Central memory CD8-positive, alpha-beta T cell (primary cell): ENCODE data around the gene SUV39H1.
"Not testable (repeated sequence)": the region's sequence is repeated elsewhere in the genome, so short reads cannot be mapped to it uniquely, and the experiment has no call there.

Source experiments
- ATAC-seq: fragments of 150-1000 bp; cut with Tn5 transposase; replicated peaks from 2 replicates; pipeline ENCODE4 v1.10.0; 2022; ENCODE audit warnings: mild to moderate bottlenecking, moderate FRiP score, moderate number of reproducible peaks; ENCODE audit not compliant: poor library complexity, severe bottlenecking; ENCODE audit errors: extremely low read depth
- DNase-seq, 2 donors: peaks; one replicate each; pipeline ENCODE4 v3.0.0; 2021; ENCODE audit warnings: low spot score in 2 of 2
- H3K27ac Mint-ChIP-seq: one replicate; pipeline ENCODE4 v1.8.0; 2022; ENCODE audit warnings: low read depth, mild to moderate bottlenecking, moderate library complexity, mixed read lengths
- H3K27me3 Mint-ChIP-seq: one replicate; pipeline ENCODE4 v1.8.0; 2022; ENCODE audit warnings: mixed read lengths
- H3K36me3 Mint-ChIP-seq: one replicate; pipeline ENCODE4 v1.8.0; 2022; ENCODE audit warnings: mild to moderate bottlenecking, moderate library complexity, mixed read lengths; ENCODE audit not compliant: insufficient read depth
- H3K4me1 Mint-ChIP-seq: one replicate; pipeline ENCODE4 v1.8.0; 2022; ENCODE audit warnings: mixed read lengths
- H3K4me3 Mint-ChIP-seq: one replicate; pipeline ENCODE4 v1.8.0; 2022; ENCODE audit warnings: mild to moderate bottlenecking, moderate library complexity, mixed read lengths
- H3K9me3 Mint-ChIP-seq: one replicate; pipeline ENCODE4 v1.8.0; 2022; ENCODE audit warnings: mixed read lengths

SUV39H1 gene

DNA sequence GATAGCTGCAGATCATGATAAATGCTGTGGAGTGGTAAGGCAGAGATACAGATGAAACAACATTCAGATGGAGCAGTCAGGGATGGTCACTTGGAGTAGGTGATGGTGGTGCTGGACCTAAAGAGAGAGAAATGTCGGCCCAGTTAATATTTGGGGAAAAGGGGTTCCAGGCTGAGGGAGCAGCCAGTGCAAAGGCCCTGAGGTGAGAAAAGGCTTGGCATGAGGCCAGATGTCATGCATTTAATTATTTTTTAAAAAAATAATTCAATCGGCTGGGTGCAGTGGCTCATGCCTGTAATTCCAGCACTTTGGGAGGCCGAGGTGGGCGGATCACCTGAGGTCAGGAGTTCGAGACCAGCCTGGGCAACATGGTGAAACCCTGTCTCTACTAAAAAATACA, 4.8 kb upstream of the SUV39H1 start:
- H3K4me3 Mint-ChIP-seq, H3K9me3 Mint-ChIP-seq, H3K27me3 Mint-ChIP-seq, H3K27ac Mint-ChIP-seq, ATAC-seq, DNase-seq: not testable (repeated sequence)
- H3K4me1 Mint-ChIP-seq, result peaks cover 28% of the 10 kb centered on the region
- H3K36me3 Mint-ChIP-seq, result peaks cover 28% of the 10 kb centered on the region

DNA sequence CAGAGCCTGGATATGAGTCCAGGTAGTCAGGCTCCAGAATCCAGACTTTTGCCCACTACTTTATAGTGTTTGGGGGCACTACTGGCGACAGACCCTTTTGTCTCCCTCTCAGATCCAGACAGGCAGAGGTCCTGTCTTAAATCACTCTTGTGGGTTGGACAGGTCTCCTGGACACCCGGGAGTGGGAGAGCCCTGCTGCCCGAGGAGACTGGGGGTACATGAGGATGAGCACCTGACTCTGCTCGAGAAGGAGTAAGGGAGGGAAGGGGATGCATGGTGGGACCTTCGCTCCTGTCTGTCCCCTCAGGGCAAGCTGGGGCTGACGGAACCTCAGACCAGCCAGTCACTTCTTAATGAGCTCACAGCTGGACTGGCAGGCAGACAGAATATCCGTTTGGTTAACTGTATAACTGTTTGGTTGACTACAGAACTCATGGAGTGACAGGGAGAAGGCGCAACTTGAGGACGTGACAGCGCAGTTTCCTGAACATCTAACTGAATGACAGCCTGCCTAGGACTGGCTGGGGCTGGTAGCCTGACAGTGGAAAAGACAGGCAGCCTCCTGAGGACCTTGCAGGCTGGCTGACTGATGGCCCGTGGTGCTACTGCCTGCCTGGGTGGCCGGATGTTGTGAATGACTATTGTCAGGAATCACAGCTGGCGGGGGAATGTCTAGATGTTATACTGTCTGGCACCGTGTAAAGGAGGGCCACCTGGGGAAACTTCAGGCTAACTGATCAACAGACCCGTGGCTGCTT, 1.6 kb upstream of the SUV39H1 start:
- H3K4me1 Mint-ChIP-seq, result peaks cover 19% of the 10 kb centered on the region
- no peaks in the 10 kb centered on the region for H3K27me3 Mint-ChIP-seq
- peak overlapping the region; percentile 88 for H3K4me3 Mint-ChIP-seq
- ATAC-seq (no peak), DNase-seq (no peak)
- peaks cover 27% of the 10 kb centered on the region for H3K36me3 Mint-ChIP-seq
- no peaks in the 10 kb centered on the region for H3K9me3 Mint-ChIP-seq
- peak overlapping the region; percentile 98 for H3K27ac Mint-ChIP-seq

DNA sequence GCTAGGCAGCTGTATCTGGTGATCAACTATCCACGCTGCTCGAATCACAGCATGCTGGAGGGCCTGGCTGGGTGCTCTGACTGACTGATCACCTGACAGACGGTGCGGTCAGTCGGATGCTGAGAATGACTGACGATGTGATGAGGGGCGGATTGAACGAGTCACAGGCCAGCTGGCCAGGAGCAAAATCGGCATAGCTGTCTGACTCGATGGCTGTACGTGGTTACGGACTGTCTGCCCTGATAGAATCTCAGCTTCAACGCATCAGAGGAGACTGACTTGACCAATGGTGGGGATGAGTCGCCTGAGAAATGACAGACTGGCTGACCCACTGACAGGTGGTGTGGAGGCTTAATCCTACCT, 1.0 kb upstream of the SUV39H1 start:
- no peak for DNase-seq
- peak overlapping the region; percentile 98 for H3K27ac Mint-ChIP-seq
- H3K4me1 Mint-ChIP-seq, result peaks cover 19% of the 10 kb centered on the region
- H3K4me3 Mint-ChIP-seq, result peak overlapping the region; percentile 88
- no peaks in the 10 kb centered on the region for H3K27me3 Mint-ChIP-seq
- ATAC-seq, result no peak
- H3K36me3 Mint-ChIP-seq, result peaks cover 24% of the 10 kb centered on the region
- H3K9me3 Mint-ChIP-seq, result no peaks in the 10 kb centered on the region

DNA sequence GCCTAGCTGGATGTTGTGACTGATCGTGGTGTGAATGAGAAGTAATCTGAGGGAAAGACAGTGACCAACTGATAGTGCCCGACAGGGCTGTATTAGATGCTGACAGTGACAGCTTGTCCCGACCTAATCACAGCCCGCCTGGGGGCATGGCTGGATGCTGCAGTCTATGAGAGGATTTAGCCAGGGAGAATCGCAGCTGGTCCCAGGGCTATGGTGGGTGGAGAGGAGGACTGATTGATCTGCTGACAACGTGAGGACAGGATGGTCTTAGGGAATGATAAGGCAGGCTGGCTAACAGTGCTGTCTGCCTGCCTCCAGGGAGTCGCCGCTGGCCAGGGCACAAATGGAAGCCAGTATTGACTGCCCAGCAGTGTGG, 621 bp upstream of the SUV39H1 start:
- DNase-seq (no peak), ATAC-seq (peak; percentile 2)
- Mint-ChIP-seq H3K4me1 (peaks cover 19% of the 10 kb centered on the region), H3K4me3 (peak overlapping the region; percentile 88), H3K36me3 (peaks cover 22% of the 10 kb centered on the region), H3K27me3 (no peaks in the 10 kb centered on the region), H3K27ac (peak overlapping the region; percentile 98), H3K9me3 (no peaks in the 10 kb centered on the region)

DNA sequence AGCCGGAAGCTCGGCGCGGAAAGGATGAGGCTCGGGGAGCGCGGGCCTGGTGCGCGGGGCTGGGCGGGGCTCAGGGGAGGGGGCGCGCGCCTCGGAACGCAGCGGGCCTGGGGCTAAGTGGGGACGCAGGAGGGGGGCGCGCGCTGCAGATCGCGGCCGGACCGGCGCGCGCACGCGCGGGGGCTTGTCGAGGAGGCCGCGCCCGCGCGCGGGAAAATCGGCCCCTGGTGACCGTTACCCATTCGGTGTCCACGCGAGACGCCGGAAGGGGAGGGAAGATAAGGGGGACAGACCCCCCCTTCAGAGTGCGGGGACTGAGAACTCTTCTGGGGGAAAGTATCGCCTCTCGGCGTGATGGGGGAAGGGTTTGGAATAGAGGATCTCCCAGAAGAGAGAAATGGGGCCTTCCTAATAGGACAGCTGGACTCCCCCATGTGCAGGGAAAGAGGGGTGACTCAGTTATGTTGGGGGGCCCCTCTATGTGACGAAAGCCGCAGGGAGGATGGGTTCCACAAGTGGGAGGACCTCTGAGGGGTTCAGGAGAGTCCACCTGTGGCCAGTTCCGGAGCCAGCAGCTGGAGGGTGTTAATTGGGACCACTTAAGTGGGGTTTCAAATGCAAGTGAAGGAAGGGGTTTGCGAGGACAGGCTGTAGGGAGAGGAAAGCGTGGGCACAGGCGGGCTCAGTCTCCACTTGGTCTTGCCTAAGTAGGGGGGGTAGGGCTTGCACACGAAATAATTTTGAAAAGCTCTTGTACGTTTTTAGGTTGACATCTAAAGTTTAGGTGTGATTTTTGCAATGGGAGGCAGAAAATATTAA, 584 bp downstream of the SUV39H1 start:
- H3K27me3 Mint-ChIP-seq, result no peaks in the 10 kb centered on the region
- peak overlapping the region; percentile 98 for H3K27ac Mint-ChIP-seq
- ATAC-seq (no peak), DNase-seq (no peak)
- peaks cover 19% of the 10 kb centered on the region for H3K4me1 Mint-ChIP-seq
- no peaks in the 10 kb centered on the region for H3K9me3 Mint-ChIP-seq
- H3K4me3 Mint-ChIP-seq, result peak overlapping the region; percentile 88
- H3K36me3 Mint-ChIP-seq, result peaks cover 18% of the 10 kb centered on the region

DNA sequence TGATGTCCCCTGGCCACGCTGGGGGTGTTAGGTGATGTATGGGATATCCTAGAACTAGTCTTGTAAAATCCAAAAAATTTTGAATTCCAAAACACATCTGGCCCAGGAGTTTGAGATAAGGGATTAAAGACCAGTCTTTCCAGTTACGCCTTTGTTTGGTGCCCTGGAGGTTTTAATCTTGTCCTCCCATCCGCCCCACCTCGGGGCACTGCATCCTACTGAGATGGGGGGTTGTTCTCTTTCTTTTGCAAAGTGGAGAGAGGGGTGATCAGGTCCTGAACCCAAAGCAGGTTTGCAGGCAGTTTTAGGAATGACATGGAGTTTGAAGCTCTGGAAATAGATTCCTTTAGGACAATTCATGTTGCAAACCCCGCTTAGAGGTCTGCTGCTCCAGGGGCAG, 1.8 kb downstream of the SUV39H1 start:
- ATAC-seq, result no peak
- H3K36me3 Mint-ChIP-seq, result peaks cover 18% of the 10 kb centered on the region
- H3K27me3 Mint-ChIP-seq, result no peaks in the 10 kb centered on the region
- DNase-seq, result no peak
- no peaks in the 10 kb centered on the region for H3K9me3 Mint-ChIP-seq
- no peak overlapping the region for H3K4me3 Mint-ChIP-seq
- H3K27ac Mint-ChIP-seq, result no peak overlapping the region
- peaks cover 27% of the 10 kb centered on the region for H3K4me1 Mint-ChIP-seq

DNA sequence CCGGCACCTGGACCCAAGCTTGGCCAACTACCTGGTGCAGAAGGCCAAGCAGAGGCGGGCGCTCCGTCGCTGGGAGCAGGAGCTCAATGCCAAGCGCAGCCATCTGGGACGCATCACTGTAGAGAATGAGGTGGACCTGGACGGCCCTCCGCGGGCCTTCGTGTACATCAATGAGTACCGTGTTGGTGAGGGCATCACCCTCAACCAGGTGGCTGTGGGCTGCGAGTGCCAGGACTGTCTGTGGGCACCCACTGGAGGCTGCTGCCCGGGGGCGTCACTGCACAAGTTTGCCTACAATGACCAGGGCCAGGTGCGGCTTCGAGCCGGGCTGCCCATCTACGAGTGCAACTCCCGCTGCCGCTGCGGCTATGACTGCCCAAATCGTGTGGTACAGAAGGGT, 3.7 kb downstream of the SUV39H1 start:
- peaks cover 38% of the 10 kb centered on the region for H3K4me1 Mint-ChIP-seq
- peaks cover 19% of the 10 kb centered on the region for H3K36me3 Mint-ChIP-seq
- H3K27ac Mint-ChIP-seq, result no peak overlapping the region

DNA sequence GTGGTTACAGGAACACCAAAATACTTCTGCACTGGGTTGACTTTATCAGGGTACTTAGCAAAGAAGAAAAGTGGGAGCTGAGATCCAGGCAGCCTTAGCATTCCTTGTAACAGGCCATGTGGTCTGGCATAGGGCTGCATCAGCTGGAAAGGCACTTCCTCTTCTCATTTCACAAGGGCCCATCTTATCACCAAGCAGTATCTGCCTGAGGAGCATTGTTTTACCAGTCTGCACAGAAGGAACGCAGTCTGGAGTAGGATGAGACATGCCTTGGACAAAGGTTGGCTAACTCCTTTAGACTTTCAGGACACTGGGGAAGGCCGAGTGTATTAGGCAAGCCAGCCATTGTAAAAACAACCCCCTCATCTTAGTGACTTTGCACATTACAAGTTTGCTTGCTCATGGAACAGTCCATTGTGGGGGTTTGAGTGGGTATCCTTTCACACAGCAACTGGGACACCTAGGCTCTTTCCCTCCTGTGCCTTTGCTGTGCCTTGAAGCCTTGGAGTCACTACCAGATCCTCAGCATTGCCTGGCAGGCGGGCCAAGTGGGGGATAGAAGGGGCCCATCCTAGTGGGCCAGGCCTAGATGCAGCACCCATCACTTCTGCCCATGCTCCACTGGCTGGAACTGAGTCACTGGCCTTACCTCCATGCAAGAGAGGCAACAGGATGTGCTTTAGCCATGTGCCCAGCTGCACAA, 4.6 kb downstream of the SUV39H1 start:
- ATAC-seq, result no peak
- H3K4me1 Mint-ChIP-seq, result peaks cover 31% of the 10 kb centered on the region
- H3K27me3 Mint-ChIP-seq, result no peaks in the 10 kb centered on the region
- H3K4me3 Mint-ChIP-seq, result no peak overlapping the region
- H3K9me3 Mint-ChIP-seq, result no peaks in the 10 kb centered on the region
- no peak for DNase-seq
- peaks cover 22% of the 10 kb centered on the region for H3K36me3 Mint-ChIP-seq
- H3K27ac Mint-ChIP-seq, result no peak overlapping the region

More for the DNA sequence above, 3.7 kb downstream of the SUV39H1 start:
- ATAC-seq (no peak), DNase-seq (no peak)
- H3K9me3 Mint-ChIP-seq, result no peaks in the 10 kb centered on the region
- no peak overlapping the region for H3K4me3 Mint-ChIP-seq
- no peaks in the 10 kb centered on the region for H3K27me3 Mint-ChIP-seq

DNA sequence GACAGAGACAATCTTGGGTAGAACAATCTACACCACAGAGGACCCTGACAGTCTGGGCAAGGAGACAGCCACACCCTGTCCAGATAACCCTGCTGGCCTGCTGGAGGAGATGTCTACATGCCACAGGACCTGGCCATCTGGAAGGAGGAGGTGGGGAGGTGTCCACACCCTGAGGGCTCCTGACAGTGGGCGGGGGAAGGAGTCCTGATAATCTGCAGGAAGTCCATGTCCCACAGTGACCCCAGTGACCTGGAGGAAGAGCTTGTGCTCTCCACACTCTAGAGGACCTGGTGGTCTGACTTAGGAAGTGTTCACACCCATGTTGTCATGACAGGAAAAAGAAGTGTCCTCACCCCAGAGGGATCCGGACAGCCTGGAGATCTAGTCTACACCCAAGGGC, 5.5 kb downstream of the SUV39H1 start:
- ATAC-seq (no peak), DNase-seq (no peak)
- Mint-ChIP-seq H3K36me3 (peaks cover 18% of the 10 kb centered on the region), H3K27me3 (no peaks in the 10 kb centered on the region), H3K27ac (no peak overlapping the region), H3K4me3 (no peak overlapping the region), H3K4me1 (peaks cover 23% of the 10 kb centered on the region), H3K9me3 (no peaks in the 10 kb centered on the region)

DNA sequence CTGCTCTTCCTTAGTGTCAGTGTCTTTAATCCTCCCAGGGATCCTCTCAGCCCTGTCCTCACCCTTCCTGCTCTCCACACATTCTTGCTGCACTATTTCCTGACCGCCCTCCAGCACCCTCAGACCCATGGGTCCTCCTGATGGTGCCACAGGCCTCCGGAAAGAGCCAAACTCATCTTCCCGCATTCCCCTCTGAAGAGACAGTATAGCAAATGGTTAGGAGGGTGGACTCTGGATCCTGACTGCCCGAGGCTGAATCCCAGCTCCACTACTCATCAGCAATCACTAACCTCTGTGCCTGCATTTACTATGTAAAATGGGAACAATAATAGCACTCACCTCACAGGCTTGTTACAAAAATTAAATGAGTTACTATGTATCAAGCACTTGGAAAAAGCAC, 6.2 kb downstream of the SUV39H1 start:
- DNase-seq (no peak), ATAC-seq (no peak)
- Mint-ChIP-seq H3K27ac (peak overlapping the region; percentile 56), H3K36me3 (peaks cover 21% of the 10 kb centered on the region), H3K4me3 (peak overlapping the region; percentile 5), H3K9me3 (no peaks in the 10 kb centered on the region), H3K4me1 (peaks cover 19% of the 10 kb centered on the region), H3K27me3 (no peaks in the 10 kb centered on the region)

DNA sequence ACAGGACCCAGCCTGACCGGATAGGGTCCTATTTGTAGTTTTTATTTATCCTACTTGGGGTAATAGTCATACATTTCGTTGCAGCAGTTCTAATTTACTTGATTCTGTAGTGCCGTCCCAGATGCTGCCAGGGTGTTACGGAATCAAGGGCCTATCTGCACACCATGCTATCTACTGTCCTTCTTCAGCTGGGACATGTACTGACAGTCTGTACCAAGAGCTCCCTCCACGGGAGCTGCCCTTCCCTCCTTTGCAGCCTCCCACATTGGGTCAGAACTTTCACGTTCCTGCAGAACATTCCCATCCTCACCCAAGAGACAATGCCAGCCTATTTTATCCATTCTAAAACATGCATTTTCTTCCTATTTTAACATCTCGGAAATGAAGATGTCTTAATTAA, 6.7 kb downstream of the SUV39H1 start:
- Mint-ChIP-seq H3K4me1 (peaks cover 19% of the 10 kb centered on the region), H3K27ac (peak overlapping the region; percentile 56), H3K36me3 (peaks cover 21% of the 10 kb centered on the region)

DNA sequence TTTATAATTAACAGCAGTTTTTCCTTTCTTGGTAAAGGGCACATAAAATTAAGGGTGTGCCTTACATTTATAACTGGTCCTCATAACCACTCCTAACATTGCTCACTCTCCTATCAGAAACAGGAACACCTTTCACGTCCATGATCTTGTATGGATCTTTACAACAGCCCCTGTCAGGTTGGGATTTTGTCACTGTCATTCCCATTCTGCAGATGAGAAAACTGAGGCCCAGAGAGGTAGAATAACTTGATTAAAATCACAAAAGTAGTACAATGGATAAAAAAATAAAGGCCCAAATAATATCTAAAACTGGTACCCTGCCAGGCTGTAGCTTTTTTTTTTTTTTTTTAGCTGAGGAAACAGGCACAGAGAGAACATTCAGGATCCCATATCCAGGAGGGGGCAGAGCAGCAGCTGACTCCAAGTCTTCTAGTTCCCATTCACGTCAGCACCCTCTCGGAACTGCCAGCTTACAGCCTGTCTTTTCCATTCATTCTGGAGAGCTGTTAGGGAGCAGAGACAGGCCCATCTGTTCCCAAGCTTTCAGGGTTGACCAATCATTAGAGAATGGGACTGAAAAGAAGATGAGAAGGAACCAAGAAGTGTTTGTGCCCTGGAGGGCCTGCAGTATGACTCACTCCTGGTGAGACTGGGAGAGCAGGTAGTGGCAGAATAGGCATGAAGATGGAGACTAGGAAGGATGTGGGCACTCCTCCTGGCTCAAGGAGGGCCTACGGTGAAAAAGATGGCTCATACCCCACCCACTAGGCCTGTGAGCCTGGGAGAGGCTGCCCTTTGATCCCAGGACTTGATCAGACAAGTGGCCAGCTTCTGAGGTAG, 7.3 kb downstream of the SUV39H1 start:
- Mint-ChIP-seq H3K27ac (no peak overlapping the region), H3K36me3 (peaks cover 22% of the 10 kb centered on the region), H3K4me1 (peaks cover 19% of the 10 kb centered on the region), H3K4me3 (no peak overlapping the region), H3K9me3 (no peaks in the 10 kb centered on the region), H3K27me3 (no peaks in the 10 kb centered on the region)
- ATAC-seq, result no peak
- no peak for DNase-seq

More for the DNA sequence above, 6.7 kb downstream of the SUV39H1 start:
- Mint-ChIP-seq H3K27me3 (no peaks in the 10 kb centered on the region), H3K4me3 (no peak overlapping the region), H3K9me3 (no peaks in the 10 kb centered on the region)
- ATAC-seq (no peak), DNase-seq (no peak)
